ENCODE results near the gene TBX21.

The TBX21 gene

GRCh38 chr17:47714773-47715396 is 18.2 kb upstream of the TBX21 start:
- no peak for DNase-seq

- no peak for DNase-seq
These were observed 17.2 kb upstream of the TBX21 start for GRCh38 chr17:47715669-47716325.

GRCh38 chr17:47716375-47716774 is 16.7 kb upstream of the TBX21 start:
- DNase-seq = no peak

GRCh38 chr17:47717261-47717697 is 15.8 kb upstream of the TBX21 start:
- DNase-seq = peak; percentile 53

GRCh38 chr17:47717979-47718621 is 14.9 kb upstream of the TBX21 start:
- DNase-seq = peak; percentile 63

GRCh38 chr17:47718634-47719405 is 14.2 kb upstream of the TBX21 start:
- no peak for DNase-seq

GRCh38 chr17:47719411-47720152 is 13.5 kb upstream of the TBX21 start:
- peak; percentile 74 for DNase-seq

- no peak for DNase-seq
These were observed 12.8 kb upstream of the TBX21 start for GRCh38 chr17:47720196-47720595.

- peak; percentile 98 for DNase-seq
These were observed 12.1 kb upstream of the TBX21 start for GRCh38 chr17:47720754-47721533.

- DNase-seq = no peak
These were observed 11.3 kb upstream of the TBX21 start for GRCh38 chr17:47721725-47722124.

- DNase-seq = no peak
These were observed 8.3 kb upstream of the TBX21 start for GRCh38 chr17:47724705-47725104.

- DNase-seq = no peak
These were observed 7.5 kb upstream of the TBX21 start for GRCh38 chr17:47725446-47726111.

GRCh38 chr17:47726796-47727703 is 6.0 kb upstream of the TBX21 start:
- no peak for DNase-seq

- no peak for DNase-seq
These were observed 5.4 kb upstream of the TBX21 start for GRCh38 chr17:47727704-47728036.

- no peak for DNase-seq
These were observed 4.7 kb upstream of the TBX21 start for GRCh38 chr17:47728214-47728877.

- DNase-seq = peak; percentile 9
These were observed 3.6 kb upstream of the TBX21 start for GRCh38 chr17:47729476-47729875.

GRCh38 chr17:47730681-47731080 is 2.4 kb upstream of the TBX21 start:
- peak; percentile 11 for DNase-seq

GRCh38 chr17:47731396-47731795 is 1.6 kb upstream of the TBX21 start:
- DNase-seq = peak; percentile 1

GRCh38 chr17:47732399-47733046 is 513 bp upstream of the TBX21 start:
- peak; percentile 10 for DNase-seq

Data from activated naive CD4-positive, alpha-beta T cell treated with anti-CD3 and anti-CD28 coated beads, Interleukin-2, amount 50 U/mL, for 16 hours (primary cell).